ENCODE measurements around the gene RAB27A. TPM values are rescaled to one million over a fixed set of nuclear protein-coding genes. Genes with fewer than 3 reads are reported as not detected.
"Not testable (repeated sequence)": the region's sequence is repeated elsewhere in the genome, so short reads cannot be mapped to it uniquely, and the experiment has no call there.

The RAB27A gene
- total RNA-seq, 4 donors from 2014 or later = 8.3 to 30.8 (median 18.2) TPM

- Histone ChIP-seq H3K27me3 (no peaks in the 10 kb centered on the region), H3K4me1 (peaks cover 0 to 31% (median 2%) of the 10 kb centered on the region in 4 donors), H3K9me3 (no peaks in the 10 kb centered on the region), H3K36me3 (no peaks in the 10 kb centered on the region), H3K4me3 (no peak overlapping the region), H3K27ac (peak overlapping the region in 1 of 4 donors; percentile 25)
- no peak for DNase-seq
- TF ChIP-seq, protein P1, sequence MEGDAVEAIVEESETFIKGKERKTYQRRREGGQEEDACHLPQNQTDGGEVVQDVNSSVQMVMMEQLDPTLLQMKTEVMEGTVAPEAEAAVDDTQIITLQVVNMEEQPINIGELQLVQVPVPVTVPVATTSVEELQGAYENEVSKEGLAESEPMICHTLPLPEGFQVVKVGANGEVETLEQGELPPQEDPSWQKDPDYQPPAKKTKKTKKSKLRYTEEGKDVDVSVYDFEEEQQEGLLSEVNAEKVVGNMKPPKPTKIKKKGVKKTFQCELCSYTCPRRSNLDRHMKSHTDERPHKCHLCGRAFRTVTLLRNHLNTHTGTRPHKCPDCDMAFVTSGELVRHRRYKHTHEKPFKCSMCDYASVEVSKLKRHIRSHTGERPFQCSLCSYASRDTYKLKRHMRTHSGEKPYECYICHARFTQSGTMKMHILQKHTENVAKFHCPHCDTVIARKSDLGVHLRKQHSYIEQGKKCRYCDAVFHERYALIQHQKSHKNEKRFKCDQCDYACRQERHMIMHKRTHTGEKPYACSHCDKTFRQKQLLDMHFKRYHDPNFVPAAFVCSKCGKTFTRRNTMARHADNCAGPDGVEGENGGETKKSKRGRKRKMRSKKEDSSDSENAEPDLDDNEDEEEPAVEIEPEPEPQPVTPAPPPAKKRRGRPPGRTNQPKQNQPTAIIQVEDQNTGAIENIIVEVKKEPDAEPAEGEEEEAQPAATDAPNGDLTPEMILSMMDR (IDR thresholded peaks at IDR 0.05) = no peak
- no peak for TF ChIP-seq POLR2A (IDR thresholded peaks at IDR 0.05)
These were observed 36.0 kb downstream of the RAB27A start for GRCh38 chr15:55253580-55253979.

DNA sequence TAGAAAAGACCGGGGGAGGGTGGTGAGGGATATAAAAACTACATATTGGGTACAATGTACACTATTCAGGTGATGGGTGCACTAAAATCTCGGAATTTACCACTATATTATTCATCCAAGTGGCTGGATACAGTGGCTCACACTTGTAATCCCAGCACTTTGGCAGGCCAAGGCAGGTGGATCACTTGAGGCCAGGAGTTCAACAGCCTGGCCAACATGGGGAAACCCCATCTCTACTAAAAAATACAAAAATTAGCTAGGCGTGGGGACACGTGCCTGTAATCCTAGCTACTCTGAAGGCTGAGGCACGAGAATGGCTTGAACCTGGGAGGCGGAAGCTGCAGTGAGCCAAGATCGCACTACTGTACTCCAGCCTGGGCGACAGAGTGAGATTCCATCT is 37.4 kb downstream of the RAB27A start:
- H3K36me3 ChIP-seq, H3K27me3 ChIP-seq, H3K27ac ChIP-seq, H3K9me3 ChIP-seq, DNase-seq, H3K4me3 ChIP-seq: not testable (repeated sequence)
- peaks cover 0 to 30% (median 2%) of the 10 kb centered on the region in 4 donors for H3K4me1 ChIP-seq

DNA sequence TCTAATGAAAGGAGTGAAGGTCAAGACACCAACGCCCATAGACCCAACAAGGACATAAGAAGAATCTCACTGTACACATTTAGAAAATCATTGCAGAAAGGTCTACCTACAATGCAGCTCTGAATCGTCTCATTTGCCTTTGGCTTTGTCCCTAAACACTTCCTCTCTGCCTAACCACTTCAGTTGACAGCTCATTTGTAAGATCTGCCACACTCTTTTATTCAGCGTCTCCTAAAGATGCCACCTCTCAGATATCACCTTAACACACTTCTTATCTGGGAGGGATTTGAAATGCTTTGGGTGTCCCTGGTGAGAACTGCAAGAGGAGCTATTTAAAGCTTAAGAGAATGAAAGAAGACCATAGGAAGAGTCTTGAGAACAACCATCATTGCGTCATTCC is 38.7 kb downstream of the RAB27A start:
- no peaks in the 10 kb centered on the region for H3K9me3 ChIP-seq
- TF ChIP-seq, protein P1 (IDR thresholded peaks at IDR 0.05) = no peak
- no peak for TF ChIP-seq POLR2A (IDR thresholded peaks at IDR 0.05)
- H3K27me3 ChIP-seq = no peaks in the 10 kb centered on the region
- H3K4me3 ChIP-seq = no peak overlapping the region
- peak overlapping the region in 3 of 4 donors; percentile 10 to 28 (median 12) for H3K27ac ChIP-seq
- H3K4me1 ChIP-seq = peaks cover 0 to 18% (median 2%) of the 10 kb centered on the region in 4 donors
- DNase-seq = no peak
- no peaks in the 10 kb centered on the region for H3K36me3 ChIP-seq

GRCh38 chr15:55250392-55250791 is 39.2 kb downstream of the RAB27A start:
- Histone ChIP-seq H3K4me1 (peaks cover 0 to 16% (median 2%) of the 10 kb centered on the region in 4 donors), H3K27ac (peak overlapping the region in 3 of 4 donors; percentile 10 to 28 (median 12)), H3K36me3 (no peaks in the 10 kb centered on the region)

GRCh38 chr15:55249885-55250284 is 39.7 kb downstream of the RAB27A start:
- H3K4me3 ChIP-seq, H3K36me3 ChIP-seq, H3K9me3 ChIP-seq, H3K27me3 ChIP-seq, DNase-seq: not testable (repeated sequence)
- Histone ChIP-seq H3K4me1 (peaks cover 0 to 16% (median 2%) of the 10 kb centered on the region in 4 donors), H3K27ac (peak overlapping the region in 2 of 4 donors; percentile 28 to 30)

More at GRCh38 chr15:55250392-55250791, 39.2 kb downstream of the RAB27A start:
- H3K4me3 ChIP-seq = no peak overlapping the region
- peak in 1 of 3 donors; percentile 54 for DNase-seq
- no peak for TF ChIP-seq POLR2A (IDR thresholded peaks at IDR 0.05)
- TF ChIP-seq, protein P1 (IDR thresholded peaks at IDR 0.05) = no peak
- H3K27me3 ChIP-seq = no peaks in the 10 kb centered on the region
- no peaks in the 10 kb centered on the region for H3K9me3 ChIP-seq

DNA sequence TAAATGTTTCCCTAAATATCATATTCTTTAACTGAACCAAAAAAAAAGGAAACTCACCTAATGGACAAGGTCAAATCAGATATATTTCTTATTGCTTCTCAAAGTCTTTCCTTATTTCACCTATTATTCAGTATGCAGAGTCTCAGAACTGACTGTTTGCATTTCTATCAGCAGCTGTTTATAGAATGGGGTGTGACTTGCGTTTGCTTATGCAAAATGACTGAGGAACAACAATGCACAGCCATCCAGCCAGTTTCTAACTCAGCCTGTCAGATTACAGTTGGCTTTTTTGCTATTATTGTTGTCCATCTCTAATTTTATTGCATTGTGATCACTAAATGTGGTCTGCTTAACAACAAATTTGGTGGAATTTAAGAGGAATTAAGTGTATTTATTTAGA is 40.7 kb downstream of the RAB27A start:
- Histone ChIP-seq H3K4me3 (no peak overlapping the region), H3K9me3 (no peaks in the 10 kb centered on the region), H3K36me3 (no peaks in the 10 kb centered on the region), H3K27me3 (no peaks in the 10 kb centered on the region), H3K27ac (peak overlapping the region in 1 of 4 donors; percentile 28), H3K4me1 (peaks cover 0 to 16% (median 2%) of the 10 kb centered on the region in 4 donors)
- no peak for TF ChIP-seq POLR2A (IDR thresholded peaks at IDR 0.05)
- TF ChIP-seq, protein P1 (IDR thresholded peaks at IDR 0.05) = no peak
- no peak for DNase-seq
